ENCODE data around the gene TGIF2.
"Not testable (repeated sequence)": the region's sequence is repeated elsewhere in the genome, so short reads cannot be mapped to it uniquely, and the experiment has no call there.

Gene TGIF2

GRCh38 chr20:36620917-36621316, 47.5 kb downstream of the TGIF2 start:
- DNase-seq (ENCODE audit: low read depth) = no peak

- no peak for DNase-seq (ENCODE audit: low read depth)
Observed at GRCh38 chr20:36623444-36623843, 50.0 kb downstream of the TGIF2 start.

GRCh38 chr20:36624068-36624943, 50.9 kb downstream of the TGIF2 start:
- no peak for DNase-seq (ENCODE audit: low read depth)

GRCh38 chr20:36624944-36625324, 51.5 kb downstream of the TGIF2 start:
- DNase-seq (ENCODE audit: low read depth) = no peak

GRCh38 chr20:36628076-36628475, 54.7 kb downstream of the TGIF2 start:
- DNase-seq (ENCODE audit: low read depth) = no peak

GRCh38 chr20:36629719-36630681, 56.6 kb downstream of the TGIF2 start:
- no peak for DNase-seq (ENCODE audit: low read depth)

- no peak for DNase-seq (ENCODE audit: low read depth)
Observed at GRCh38 chr20:36631646-36632045, 58.2 kb downstream of the TGIF2 start.

GRCh38 chr20:36632147-36632486, 58.7 kb downstream of the TGIF2 start:
- no peak for DNase-seq (ENCODE audit: low read depth)

- no peak for DNase-seq (ENCODE audit: low read depth)
Observed at GRCh38 chr20:36632487-36633284, 59.3 kb downstream of the TGIF2 start.

- DNase-seq (ENCODE audit: low read depth) = no peak
Observed at GRCh38 chr20:36633285-36633772, 59.9 kb downstream of the TGIF2 start.

- no peak for DNase-seq (ENCODE audit: low read depth)
Observed at GRCh38 chr20:36634342-36634741, 60.9 kb downstream of the TGIF2 start.

- DNase-seq (ENCODE audit: low read depth) = not testable (repeated sequence)
Observed at GRCh38 chr20:36638876-36639400, 65.5 kb downstream of the TGIF2 start.

- no peak for DNase-seq (ENCODE audit: low read depth)
Observed at GRCh38 chr20:36641506-36641843, 68.1 kb downstream of the TGIF2 start.

- DNase-seq (ENCODE audit: low read depth) = no peak
Observed at GRCh38 chr20:36642136-36642535, 68.7 kb downstream of the TGIF2 start.
